T-helper 1 cell treated with Interleukin-12 subunit alpha and Interleukin-12 subunit beta and Interleukin-4 antibody, amounts not matched to agents 30 μg/mL and 1 μg/mL, for 36 hours (primary cell): ENCODE measurements around the gene RPL27A.

ENCODE experiments used
- H3K27ac Mint-ChIP-seq: one replicate; pipeline ENCODE4 v1.8.0; 2021; ENCODE audit warnings: mild to moderate bottlenecking, mixed read lengths
- H3K27me3 Mint-ChIP-seq: one replicate; pipeline ENCODE4 v1.8.0; 2021; ENCODE audit warnings: low read depth, mixed read lengths
- H3K36me3 Mint-ChIP-seq: one replicate; pipeline ENCODE4 v1.8.0; 2021; ENCODE audit warnings: low read depth, mixed read lengths
- H3K4me1 Mint-ChIP-seq: one replicate; pipeline ENCODE4 v1.8.0; 2021; ENCODE audit warnings: low read depth, mixed read lengths
- H3K4me3 Mint-ChIP-seq: one replicate; pipeline ENCODE4 v1.8.0; 2021; ENCODE audit warnings: mild to moderate bottlenecking, moderate library complexity, mixed read lengths
- H3K9me3 Mint-ChIP-seq: one replicate; pipeline ENCODE4 v1.8.0; 2021; ENCODE audit warnings: mixed read lengths

RPL27A gene

DNA sequence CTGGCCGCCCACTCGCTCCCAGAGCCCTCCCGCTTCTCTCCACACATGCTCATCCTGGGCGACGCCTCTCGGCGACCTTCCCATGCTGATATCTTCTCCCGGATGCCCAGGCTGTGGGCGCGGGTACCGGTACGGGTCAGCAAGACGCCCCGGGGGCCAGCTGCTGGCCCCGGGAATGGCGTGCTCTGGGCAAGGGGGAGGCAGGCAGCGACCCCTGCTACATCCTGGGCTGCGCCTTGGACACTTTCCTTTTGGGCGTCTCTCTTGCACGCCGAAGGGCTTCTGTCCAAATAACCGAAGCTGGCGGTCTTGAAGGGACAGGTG is 48.1 kb downstream of the RPL27A start:
- no peaks in the 10 kb centered on the region for H3K36me3 Mint-ChIP-seq
- no peak overlapping the region for H3K4me3 Mint-ChIP-seq
- H3K27me3 Mint-ChIP-seq, result peaks cover 12% of the 10 kb centered on the region
- peaks cover 8% of the 10 kb centered on the region for H3K4me1 Mint-ChIP-seq
- H3K27ac Mint-ChIP-seq, result no peak overlapping the region
- H3K9me3 Mint-ChIP-seq, result no peaks in the 10 kb centered on the region

DNA sequence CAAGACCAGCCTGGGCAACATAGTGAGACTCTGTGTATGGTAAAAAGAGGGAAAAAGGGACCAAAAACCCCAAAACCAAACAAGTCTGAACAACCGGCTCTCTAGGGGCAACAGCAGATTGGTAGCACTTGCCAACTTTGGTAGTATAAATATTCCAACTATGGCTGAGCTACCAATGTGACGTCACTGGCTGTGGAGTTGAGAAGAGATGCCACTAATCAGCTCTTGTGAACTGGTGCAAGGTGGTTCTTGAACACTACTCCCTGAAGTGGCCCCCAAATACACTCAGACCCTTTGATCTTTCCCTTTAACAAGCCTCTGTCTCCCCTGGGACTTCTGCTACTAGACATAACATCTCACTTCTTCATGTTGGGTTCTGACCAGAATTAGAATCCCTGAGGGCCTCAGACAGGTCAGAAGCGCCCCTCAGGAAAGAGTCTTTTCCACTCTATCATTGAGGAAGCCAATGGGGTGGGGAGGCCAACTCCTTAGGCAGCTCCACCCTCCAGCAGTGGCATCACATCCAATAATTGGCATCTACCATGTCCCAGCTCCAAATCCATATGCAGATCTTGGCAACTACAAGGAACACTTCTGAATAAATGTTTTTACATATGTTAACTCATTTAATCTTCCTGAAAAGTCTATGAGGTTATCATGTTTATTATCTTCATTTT is 49.2 kb downstream of the RPL27A start:
- peaks cover 8% of the 10 kb centered on the region for H3K4me1 Mint-ChIP-seq
- no peak overlapping the region for H3K27ac Mint-ChIP-seq
- H3K9me3 Mint-ChIP-seq, result no peaks in the 10 kb centered on the region
- peaks cover 9% of the 10 kb centered on the region for H3K27me3 Mint-ChIP-seq
- H3K4me3 Mint-ChIP-seq, result no peak overlapping the region
- no peaks in the 10 kb centered on the region for H3K36me3 Mint-ChIP-seq

DNA sequence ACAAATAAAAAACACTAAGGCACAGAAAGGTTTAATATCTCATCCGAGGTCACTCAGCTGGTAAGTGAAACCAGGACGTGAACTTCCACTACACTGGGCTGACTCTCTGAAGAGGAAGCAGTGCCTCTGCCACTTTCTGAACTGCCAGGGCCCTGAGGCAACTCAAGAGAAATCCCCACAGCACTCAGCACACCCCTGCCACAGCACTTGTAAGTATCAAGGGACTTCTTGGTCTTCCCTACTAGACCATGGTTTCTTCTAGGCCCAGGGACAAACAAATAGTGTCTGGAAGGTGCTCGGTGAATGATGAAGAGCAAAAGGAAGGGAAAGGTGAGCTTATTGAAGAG is 49.7 kb downstream of the RPL27A start:
- Mint-ChIP-seq H3K27me3 (peaks cover 4% of the 10 kb centered on the region), H3K9me3 (no peaks in the 10 kb centered on the region), H3K27ac (no peak overlapping the region), H3K36me3 (no peaks in the 10 kb centered on the region), H3K4me3 (no peak overlapping the region), H3K4me1 (peaks cover 8% of the 10 kb centered on the region)

DNA sequence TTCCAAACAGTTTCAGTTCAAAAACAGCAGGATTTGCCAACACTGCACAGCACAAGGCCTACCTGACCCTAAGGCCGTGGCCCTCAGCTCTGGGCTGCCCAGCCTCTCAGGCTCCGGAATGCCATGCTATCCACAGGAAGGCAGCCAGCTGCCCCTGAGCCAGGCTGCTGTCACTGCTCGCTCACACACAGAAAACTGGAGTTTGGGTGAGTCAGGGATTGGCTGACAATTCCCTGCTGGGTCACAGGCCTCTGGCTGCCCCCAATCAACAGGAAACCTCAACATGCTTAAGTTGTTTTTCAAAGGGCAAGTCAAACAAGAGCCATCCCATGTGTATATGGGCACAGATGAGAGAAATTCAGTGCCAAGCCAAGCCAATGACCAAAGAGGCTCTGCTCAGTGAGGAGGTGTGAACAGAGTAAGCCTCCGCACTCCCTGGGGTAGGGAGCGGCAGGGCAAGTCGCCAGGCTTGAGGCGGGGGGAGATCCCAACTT is 50.2 kb downstream of the RPL27A start:
- Mint-ChIP-seq H3K27ac (no peak overlapping the region), H3K9me3 (no peaks in the 10 kb centered on the region), H3K36me3 (no peaks in the 10 kb centered on the region), H3K27me3 (peaks cover 2% of the 10 kb centered on the region), H3K4me3 (no peak overlapping the region), H3K4me1 (peaks cover 8% of the 10 kb centered on the region)

DNA sequence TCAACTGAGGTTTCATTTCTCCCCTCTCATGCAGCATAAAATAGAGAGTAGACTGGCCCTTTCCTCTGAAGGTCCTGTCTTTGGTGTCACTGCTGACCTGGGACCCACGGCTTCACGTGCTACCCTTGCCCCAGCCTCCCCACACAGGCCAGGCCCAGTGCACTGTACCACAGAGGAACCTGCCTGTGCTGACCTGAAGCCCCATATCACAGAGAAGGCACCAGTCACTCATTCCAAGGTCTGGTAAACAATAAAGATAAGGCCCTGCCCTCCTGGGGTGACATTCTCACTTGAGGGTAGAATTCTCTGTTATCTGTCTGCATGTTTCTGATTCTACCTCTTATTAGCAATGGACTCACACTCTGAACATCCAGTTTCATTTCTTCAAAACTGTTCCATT is 51.3 kb downstream of the RPL27A start:
- no peaks in the 10 kb centered on the region for H3K9me3 Mint-ChIP-seq
- no peaks in the 10 kb centered on the region for H3K36me3 Mint-ChIP-seq
- H3K27ac Mint-ChIP-seq, result no peak overlapping the region
- no peaks in the 10 kb centered on the region for H3K27me3 Mint-ChIP-seq
- no peak overlapping the region for H3K4me3 Mint-ChIP-seq
- peaks cover 5% of the 10 kb centered on the region for H3K4me1 Mint-ChIP-seq

DNA sequence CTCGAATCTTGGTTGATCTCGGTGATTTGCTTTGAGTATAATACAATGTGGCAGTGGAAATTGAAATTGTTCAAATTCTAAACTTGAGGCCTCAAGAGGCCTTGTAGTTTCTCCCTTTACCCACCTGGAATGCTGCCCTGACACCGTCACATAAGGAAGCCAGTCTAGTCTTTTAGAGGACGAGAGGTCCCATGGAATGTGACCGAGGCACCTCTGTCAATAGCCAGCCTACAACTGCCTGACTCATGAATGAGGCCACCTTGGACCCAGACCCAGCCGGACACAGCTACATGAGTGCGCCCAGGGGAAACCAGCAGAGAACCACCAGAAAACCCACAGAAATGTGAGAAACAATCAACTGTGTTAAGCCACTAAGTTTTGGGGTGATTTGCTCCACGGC is 52.5 kb downstream of the RPL27A start:
- Mint-ChIP-seq H3K4me1 (peaks cover 5% of the 10 kb centered on the region), H3K27ac (no peak overlapping the region), H3K9me3 (no peaks in the 10 kb centered on the region), H3K4me3 (no peak overlapping the region), H3K36me3 (no peaks in the 10 kb centered on the region), H3K27me3 (no peaks in the 10 kb centered on the region)

DNA sequence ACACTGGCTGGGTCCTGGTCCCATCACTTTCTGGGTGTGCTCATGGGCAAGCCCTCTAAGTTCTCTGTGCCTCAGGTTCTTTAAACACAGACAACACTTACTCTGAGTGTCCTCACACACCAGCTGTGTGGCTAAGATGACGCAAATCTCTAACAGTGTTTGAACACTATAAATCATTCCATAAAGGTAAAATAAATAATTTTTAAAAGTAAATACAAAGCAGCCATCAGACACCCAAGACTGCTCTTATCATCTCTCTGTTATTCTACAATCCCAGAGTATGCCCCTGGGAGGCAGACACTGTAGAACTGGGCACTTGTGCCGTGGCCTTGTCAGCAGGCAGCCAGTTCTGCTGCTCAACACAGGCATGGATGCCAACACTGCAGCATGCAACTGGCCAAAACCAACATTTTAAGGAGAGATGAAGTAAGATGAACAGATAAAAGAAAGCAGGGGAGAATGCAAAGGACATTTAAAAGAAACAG is 56.8 kb downstream of the RPL27A start:
- no peaks in the 10 kb centered on the region for H3K9me3 Mint-ChIP-seq
- no peaks in the 10 kb centered on the region for H3K36me3 Mint-ChIP-seq
- no peaks in the 10 kb centered on the region for H3K4me1 Mint-ChIP-seq
- no peak overlapping the region for H3K4me3 Mint-ChIP-seq
- no peak overlapping the region for H3K27ac Mint-ChIP-seq
- H3K27me3 Mint-ChIP-seq, result no peaks in the 10 kb centered on the region
